Measurements from ENCODE around the gene MGAT5B. TPM values are rescaled to one million over a fixed set of nuclear protein-coding genes. Genes with fewer than 3 reads are reported as not detected.

The MGAT5B gene
- total RNA-seq, 2 donors from 2014 or later = 0.28 to 1.4 TPM

DNA sequence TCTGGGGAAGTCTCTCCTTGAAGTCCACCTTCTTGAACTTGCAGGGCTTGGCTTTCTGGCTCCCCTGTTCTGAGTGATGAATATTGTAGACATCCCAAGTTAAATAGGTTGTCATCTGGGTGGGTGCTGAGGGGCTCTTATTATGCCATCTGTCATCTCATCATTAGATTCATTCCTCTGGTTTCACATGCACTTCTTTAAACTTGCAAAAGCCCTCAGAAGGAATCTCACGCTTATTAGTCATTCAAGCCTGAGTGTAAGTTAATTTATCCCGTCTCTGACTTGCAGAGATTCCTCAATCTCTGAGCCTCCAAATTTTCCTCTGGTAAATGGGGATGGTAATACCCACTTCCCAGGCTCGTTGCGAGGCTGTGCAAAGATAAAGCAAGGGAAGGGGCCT lies 5.7 kb downstream of the MGAT5B start:
- Mint-ChIP-seq H3K36me3 (ENCODE audit: insufficient read depth in 2 of 2) (peaks cover 5 to 6% of the 10 kb centered on the region in 2 donors), H3K27me3 (ENCODE audit: low read depth) (peaks cover 4% of the 10 kb centered on the region), H3K27ac (no peak overlapping the region), H3K4me1 (ENCODE audit: low read depth) (peaks cover 7% of the 10 kb centered on the region), H3K4me3 (no peak overlapping the region), H3K9me3 (peaks cover 3 to 13% of the 10 kb centered on the region in 2 donors)
- ATAC-seq (replicated peaks in 1 of 2) (no peak), DNase-seq (no peak)

DNA sequence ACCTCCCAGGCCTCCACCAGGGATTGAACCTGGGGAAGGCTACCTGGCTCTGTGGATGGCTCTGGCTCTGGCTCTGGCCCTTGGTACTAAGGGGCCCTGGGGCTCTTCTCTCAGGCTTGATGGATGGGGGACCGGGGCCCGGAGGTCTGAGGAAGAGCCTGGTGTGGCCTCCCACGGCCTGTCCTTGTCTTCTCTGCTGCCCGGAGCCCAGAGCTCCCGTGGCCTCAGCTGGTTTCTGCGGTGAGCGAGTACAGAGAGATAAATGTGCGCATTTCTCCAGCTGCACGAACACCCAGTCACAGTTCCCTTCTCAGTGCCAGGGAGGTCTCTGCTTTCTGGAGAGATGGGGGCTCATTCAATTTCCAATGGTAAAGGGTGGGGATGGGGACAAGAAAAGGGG lies 9.2 kb downstream of the MGAT5B start:
- DNase-seq (no peak), ATAC-seq (replicated peaks in 1 of 2) (no peak)
- Mint-ChIP-seq H3K9me3 (peaks cover 3 to 13% of the 10 kb centered on the region in 2 donors), H3K4me3 (no peak overlapping the region), H3K4me1 (ENCODE audit: low read depth) (peaks cover 4% of the 10 kb centered on the region), H3K27me3 (ENCODE audit: low read depth) (no peaks in the 10 kb centered on the region), H3K27ac (no peak overlapping the region), H3K36me3 (ENCODE audit: insufficient read depth in 2 of 2) (peaks cover 5 to 6% of the 10 kb centered on the region in 2 donors)

DNA sequence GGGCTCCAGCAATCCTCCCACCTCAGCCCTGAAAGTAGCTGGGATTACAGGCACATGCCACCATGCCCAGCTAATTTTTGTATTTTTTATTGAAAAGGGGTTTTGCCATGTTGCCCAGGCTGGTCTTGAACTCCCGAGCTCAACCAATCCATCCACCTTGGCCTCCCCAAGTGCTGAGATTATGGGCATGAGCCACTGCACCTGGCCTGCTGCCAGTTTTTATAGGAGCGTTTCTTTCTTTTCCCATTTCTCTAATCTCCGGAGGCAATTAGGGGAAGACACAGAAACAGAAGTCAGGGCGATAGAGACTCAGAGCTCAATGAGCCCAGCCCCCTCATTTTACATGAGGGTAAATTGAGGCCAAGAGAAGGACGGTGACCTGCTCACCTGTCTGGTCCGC lies 10.4 kb downstream of the MGAT5B start:
- Mint-ChIP-seq H3K4me3 (no peak overlapping the region), H3K27me3 (ENCODE audit: low read depth) (no peaks in the 10 kb centered on the region), H3K36me3 (ENCODE audit: insufficient read depth in 2 of 2) (peaks cover 5 to 6% of the 10 kb centered on the region in 2 donors), H3K9me3 (peaks cover 3 to 13% of the 10 kb centered on the region in 2 donors), H3K27ac (no peak overlapping the region), H3K4me1 (ENCODE audit: low read depth) (no peaks in the 10 kb centered on the region)
- DNase-seq (no peak), ATAC-seq (replicated peaks in 1 of 2) (no peak)

DNA sequence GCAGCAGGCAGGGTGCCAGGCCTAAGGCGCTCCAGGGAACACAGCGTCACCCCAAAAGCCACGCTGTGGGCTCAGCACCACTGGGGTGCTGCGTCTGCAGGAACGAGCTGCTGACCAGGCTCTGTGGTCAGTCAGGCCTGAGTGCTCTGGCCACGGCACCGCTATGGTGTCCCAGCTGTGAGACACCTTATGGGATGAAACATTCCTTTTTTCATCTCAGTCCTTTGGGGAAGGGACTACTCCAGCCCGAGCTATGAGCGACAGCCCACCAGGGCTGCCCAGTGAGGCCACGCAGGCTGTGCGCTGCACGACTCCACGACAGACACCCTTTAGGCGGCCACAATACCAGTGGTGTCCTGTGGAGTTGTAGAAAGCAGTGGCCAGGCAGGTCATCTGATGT lies 11.1 kb downstream of the MGAT5B start:
- Mint-ChIP-seq H3K4me3 (no peak overlapping the region), H3K36me3 (ENCODE audit: insufficient read depth in 2 of 2) (peaks cover 5% of the 10 kb centered on the region in 2 donors), H3K27ac (no peak overlapping the region), H3K4me1 (ENCODE audit: low read depth) (no peaks in the 10 kb centered on the region), H3K9me3 (peaks cover 0 to 11% of the 10 kb centered on the region in 2 donors), H3K27me3 (ENCODE audit: low read depth) (no peaks in the 10 kb centered on the region)
- no peak for DNase-seq
- no peak for ATAC-seq (replicated peaks in 1 of 2)

DNA sequence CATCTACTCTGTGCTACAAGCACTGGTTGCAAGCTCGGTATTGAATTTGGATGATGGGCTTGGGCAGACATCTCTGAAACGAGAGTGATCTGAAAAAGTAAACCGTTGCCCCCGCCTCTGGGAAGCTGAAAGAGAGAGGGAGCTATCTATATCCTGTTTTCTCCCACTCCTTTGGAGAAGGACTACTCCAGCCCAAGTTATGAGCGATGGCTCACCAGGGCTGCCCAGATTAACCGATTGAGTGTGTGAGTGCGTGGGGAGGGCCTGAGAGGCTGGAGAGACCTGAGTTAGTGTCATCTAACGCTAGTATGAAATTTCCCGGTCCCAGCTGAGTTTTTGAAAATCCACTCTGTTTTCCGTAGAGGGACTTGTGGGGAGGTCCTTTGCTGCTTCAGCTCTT lies 11.5 kb downstream of the MGAT5B start:
- DNase-seq (no peak), ATAC-seq (replicated peaks in 1 of 2) (no peak)
- H3K27ac Mint-ChIP-seq = no peak overlapping the region
- no peak overlapping the region for H3K4me3 Mint-ChIP-seq
- peaks cover 0 to 10% of the 10 kb centered on the region in 2 donors for H3K9me3 Mint-ChIP-seq
- no peaks in the 10 kb centered on the region for H3K27me3 Mint-ChIP-seq (ENCODE audit: low read depth)
- H3K36me3 Mint-ChIP-seq (ENCODE audit: insufficient read depth in 2 of 2) = peaks cover 5% of the 10 kb centered on the region in 2 donors
- no peaks in the 10 kb centered on the region for H3K4me1 Mint-ChIP-seq (ENCODE audit: low read depth)

DNA sequence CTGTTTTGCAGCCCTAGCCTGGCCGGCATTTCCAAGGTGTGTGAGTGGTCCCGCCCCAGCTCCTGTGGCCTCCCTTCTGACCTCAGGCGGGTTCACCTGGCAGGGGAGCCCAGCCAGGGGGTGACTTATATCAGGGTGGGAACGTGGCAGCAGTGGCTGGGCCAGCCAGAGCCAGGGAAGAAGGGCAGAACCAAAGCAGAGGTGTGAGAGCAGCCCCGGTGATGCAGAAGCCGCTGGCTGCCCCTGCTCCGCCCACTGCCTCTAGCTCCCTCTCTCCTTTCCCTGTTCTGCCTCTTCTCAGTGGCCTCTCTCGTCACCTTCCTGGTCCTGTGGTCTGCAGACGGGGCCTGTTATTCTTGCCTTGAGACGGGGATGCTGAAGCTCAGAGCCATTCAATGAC lies 12.1 kb downstream of the MGAT5B start:
- Mint-ChIP-seq H3K4me3 (no peak overlapping the region), H3K4me1 (ENCODE audit: low read depth) (no peaks in the 10 kb centered on the region), H3K27me3 (ENCODE audit: low read depth) (no peaks in the 10 kb centered on the region), H3K27ac (no peak overlapping the region), H3K9me3 (peaks cover 0 to 5% of the 10 kb centered on the region in 2 donors), H3K36me3 (ENCODE audit: insufficient read depth in 2 of 2) (peaks cover 4% of the 10 kb centered on the region in 2 donors)
- no peak for DNase-seq
- ATAC-seq (replicated peaks in 1 of 2) = no peak

DNA sequence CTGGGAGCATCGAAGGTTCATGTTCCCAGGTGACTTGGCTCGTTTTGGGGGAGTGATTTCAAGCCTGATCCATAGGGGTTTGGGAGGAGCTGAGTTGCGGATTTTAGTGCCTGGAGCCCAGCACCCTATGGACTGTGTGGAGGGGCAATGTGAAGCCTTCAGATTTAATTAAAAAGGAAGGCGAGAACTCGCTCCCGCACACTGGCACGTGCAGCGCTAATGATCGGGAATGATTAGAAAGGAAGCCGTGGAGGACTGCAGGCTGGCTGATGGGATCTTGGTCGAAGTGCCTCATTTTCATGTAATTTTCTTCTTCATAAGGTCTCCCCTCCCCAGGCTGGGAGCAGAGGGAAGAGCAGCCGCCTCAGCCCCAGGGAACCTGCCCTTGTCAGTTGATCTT lies 12.8 kb downstream of the MGAT5B start:
- no peak for DNase-seq
- no peaks in the 10 kb centered on the region for H3K9me3 Mint-ChIP-seq
- H3K36me3 Mint-ChIP-seq (ENCODE audit: insufficient read depth in 2 of 2) = no peaks in the 10 kb centered on the region
- ATAC-seq (replicated peaks in 1 of 2) = no peak
- no peak overlapping the region for H3K27ac Mint-ChIP-seq
- no peak overlapping the region for H3K4me3 Mint-ChIP-seq
- H3K27me3 Mint-ChIP-seq (ENCODE audit: low read depth) = no peaks in the 10 kb centered on the region
- no peaks in the 10 kb centered on the region for H3K4me1 Mint-ChIP-seq (ENCODE audit: low read depth)

DNA sequence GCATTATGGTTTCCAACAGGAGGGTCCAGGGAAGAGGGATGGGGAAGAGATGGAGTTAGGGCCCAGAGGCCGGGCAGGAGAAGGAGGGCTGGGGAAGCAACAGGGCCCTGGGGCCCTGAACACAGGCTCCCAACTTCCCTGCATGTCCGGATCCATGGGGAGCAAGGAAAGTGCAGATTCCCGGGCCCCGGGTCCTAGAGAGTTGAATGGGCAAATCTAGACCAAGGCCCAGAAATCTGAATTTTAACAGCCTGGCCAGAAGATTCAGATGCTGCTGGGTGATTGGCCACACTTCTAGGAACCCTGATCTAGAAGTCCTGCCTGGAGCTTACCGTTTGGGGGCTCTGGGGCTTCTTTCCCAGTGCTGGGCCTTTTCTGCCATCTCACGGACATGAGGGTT lies 13.2 kb downstream of the MGAT5B start:
- ATAC-seq (replicated peaks in 1 of 2) (no peak), DNase-seq (no peak)
- Mint-ChIP-seq H3K4me1 (ENCODE audit: low read depth) (no peaks in the 10 kb centered on the region), H3K4me3 (no peak overlapping the region), H3K27ac (no peak overlapping the region), H3K27me3 (ENCODE audit: low read depth) (no peaks in the 10 kb centered on the region), H3K36me3 (ENCODE audit: insufficient read depth in 2 of 2) (no peaks in the 10 kb centered on the region), H3K9me3 (no peaks in the 10 kb centered on the region)

DNA sequence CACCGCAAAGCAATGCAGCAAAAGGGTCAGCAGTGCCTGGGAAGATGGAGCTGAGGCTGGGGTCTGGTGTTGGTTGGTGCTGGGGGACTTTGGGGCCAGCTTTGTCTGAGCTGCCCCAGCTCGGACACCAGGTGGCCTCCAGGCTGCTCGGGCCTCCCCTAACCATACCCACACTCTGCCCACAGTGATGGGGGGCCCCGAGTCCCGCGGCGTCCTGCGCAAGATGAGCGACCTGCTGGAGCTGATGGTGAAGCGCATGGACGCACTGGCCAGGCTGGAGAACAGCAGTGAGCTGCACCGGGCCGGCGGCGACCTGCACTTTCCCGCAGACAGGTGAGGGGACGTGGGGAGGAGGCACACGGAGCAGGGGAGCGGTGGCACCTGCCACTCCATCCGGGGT lies 13.8 kb downstream of the MGAT5B start:
- Mint-ChIP-seq H3K9me3 (no peaks in the 10 kb centered on the region), H3K27me3 (ENCODE audit: low read depth) (no peaks in the 10 kb centered on the region), H3K4me1 (ENCODE audit: low read depth) (no peaks in the 10 kb centered on the region), H3K27ac (no peak overlapping the region), H3K36me3 (ENCODE audit: insufficient read depth in 2 of 2) (no peaks in the 10 kb centered on the region), H3K4me3 (no peak overlapping the region)
- ATAC-seq (replicated peaks in 1 of 2) (no peak), DNase-seq (no peak)

DNA sequence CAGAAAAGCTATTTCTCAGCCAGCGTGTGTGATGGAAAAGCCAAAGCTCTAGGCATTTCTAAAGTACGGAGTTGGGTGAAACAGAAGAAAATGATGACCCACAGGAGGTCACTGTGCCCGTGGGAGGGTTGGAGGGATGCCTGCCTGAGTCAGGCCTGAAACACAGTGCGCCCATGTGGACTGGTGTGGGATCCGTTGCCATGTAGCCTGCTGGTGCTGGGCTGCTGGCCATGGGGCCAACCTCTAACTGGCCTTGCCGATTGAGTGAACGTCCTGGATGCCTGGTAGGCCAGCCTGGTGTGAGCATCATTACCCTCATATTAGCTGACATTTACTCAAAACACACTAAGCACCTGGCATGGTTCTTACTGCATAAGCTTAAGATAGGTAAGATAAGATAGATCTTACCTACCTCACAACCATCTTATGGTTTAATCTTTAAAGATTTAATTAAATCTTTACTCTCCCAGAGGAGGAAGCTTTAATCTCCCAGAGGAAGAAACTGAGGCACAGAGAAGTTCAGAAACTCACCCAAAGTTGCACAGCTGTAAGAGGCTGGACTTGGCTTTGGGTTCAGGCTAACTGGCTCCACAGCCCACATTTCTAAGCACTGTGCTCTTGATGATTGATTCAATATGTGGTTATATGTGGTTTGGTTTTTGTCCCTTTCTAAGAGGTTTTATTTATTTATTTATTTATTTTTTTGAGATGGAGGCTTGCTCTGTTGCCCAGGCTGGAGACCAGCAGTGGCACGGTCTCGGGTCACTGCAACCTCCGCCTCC lies 15.7 kb downstream of the MGAT5B start:
- Mint-ChIP-seq H3K27me3 (ENCODE audit: low read depth) (no peaks in the 10 kb centered on the region), H3K9me3 (no peaks in the 10 kb centered on the region), H3K36me3 (ENCODE audit: insufficient read depth in 2 of 2) (no peaks in the 10 kb centered on the region), H3K4me3 (no peak overlapping the region), H3K27ac (no peak overlapping the region), H3K4me1 (ENCODE audit: low read depth) (no peaks in the 10 kb centered on the region)
- ATAC-seq (replicated peaks in 1 of 2) = no peak
- no peak for DNase-seq

DNA sequence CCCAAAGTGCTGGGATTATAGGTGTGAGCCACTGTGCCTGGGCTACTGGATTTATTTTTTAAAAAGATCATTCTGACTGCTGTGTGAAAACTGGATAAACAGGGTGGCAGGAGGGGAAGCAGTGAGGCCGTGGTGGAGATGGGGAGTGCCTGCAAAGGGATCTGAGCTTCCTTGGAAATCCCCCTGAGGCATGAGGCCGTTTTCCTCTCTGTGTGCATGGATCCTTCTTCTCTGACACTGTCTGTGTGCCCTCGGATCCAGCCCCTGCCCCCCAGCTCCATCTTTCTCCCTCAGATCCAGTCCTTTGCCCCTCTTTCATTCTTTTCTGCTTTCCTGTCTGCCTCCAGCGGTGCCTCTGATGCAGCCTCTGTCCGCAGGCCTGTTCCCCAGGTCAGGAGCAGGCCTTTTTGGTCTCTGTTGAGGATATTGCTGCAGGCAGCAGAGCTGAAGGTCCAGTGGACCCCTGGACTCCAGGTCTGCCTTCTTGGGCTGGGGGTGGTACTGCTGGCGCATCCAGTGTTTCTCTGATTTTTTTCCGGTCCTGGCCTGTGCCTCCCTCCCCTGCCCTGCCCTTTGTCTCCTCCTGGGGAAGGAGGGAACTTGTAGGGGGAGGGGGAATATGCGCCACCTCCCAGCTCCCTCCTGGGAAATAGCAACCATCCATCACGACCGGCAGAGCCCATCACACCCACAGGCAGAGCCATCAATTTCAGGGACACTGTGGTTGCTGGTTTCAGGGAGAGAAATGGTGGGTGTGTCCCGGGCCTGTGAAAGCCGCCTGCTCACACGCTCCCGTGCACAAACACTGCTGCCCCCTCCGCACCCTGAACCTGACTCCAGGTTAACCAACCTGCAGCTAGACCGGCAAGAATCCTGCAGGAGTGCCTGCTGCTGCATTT lies 17.0 kb downstream of the MGAT5B start:
- H3K27me3 Mint-ChIP-seq (ENCODE audit: low read depth) = no peaks in the 10 kb centered on the region
- DNase-seq = no peak

DNA sequence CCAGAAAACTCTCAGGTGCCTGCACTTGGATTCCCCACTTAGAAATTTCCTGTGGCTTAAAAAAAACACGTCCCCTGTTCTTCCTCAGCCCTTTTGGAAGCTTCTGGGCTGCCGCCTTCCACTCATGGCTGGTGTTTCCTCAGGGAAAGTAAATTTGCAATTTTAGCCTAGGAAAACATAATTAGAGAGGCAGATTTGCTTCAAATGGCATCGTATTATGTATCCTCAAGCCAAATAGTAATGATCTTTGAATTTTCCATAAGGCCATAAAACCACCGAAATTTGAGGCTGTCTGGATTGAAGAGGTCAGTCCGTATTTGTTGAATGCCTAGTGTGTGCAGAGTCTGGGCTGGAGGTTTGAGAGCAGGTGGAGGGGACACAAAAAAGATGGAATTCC lies 17.7 kb downstream of the MGAT5B start:
- Mint-ChIP-seq H3K4me1 (ENCODE audit: low read depth) (no peaks in the 10 kb centered on the region), H3K36me3 (ENCODE audit: insufficient read depth in 2 of 2) (no peaks in the 10 kb centered on the region), H3K27ac (no peak overlapping the region), H3K27me3 (ENCODE audit: low read depth) (no peaks in the 10 kb centered on the region), H3K4me3 (no peak overlapping the region), H3K9me3 (no peaks in the 10 kb centered on the region)
- DNase-seq = no peak
- no peak for ATAC-seq (replicated peaks in 1 of 2)

More for the DNA sequence above, 17.0 kb downstream of the MGAT5B start:
- Mint-ChIP-seq H3K9me3 (no peaks in the 10 kb centered on the region), H3K36me3 (ENCODE audit: insufficient read depth in 2 of 2) (no peaks in the 10 kb centered on the region), H3K4me3 (no peak overlapping the region), H3K27ac (no peak overlapping the region), H3K4me1 (ENCODE audit: low read depth) (no peaks in the 10 kb centered on the region)
- no peak for ATAC-seq (replicated peaks in 1 of 2)

DNA sequence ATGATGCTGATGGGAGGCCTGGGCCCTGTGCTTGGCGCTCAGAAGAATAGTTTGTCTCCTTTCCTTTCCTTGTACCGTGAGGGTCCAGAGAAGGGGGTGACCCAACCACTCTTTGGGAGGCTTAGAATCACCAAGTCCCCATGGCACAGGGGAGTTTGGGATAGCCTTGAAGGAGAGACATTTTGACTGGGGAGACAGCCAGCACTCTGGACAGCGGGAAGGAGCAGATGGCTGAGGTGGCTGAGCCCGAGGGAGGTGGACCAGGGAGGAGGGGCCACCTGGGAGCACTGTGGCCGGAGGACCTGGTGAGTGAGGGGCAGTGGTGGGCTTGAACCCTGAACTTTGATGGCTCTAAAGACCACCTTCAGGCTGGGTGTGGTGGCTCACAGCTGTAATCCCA lies 18.2 kb downstream of the MGAT5B start:
- H3K9me3 Mint-ChIP-seq = no peaks in the 10 kb centered on the region
- no peak overlapping the region for H3K4me3 Mint-ChIP-seq

More for the DNA sequence above, 18.2 kb downstream of the MGAT5B start:
- DNase-seq (no peak), ATAC-seq (replicated peaks in 1 of 2) (no peak)
- H3K36me3 Mint-ChIP-seq (ENCODE audit: insufficient read depth in 2 of 2) = no peaks in the 10 kb centered on the region
- H3K4me1 Mint-ChIP-seq (ENCODE audit: low read depth) = no peaks in the 10 kb centered on the region
- no peaks in the 10 kb centered on the region for H3K27me3 Mint-ChIP-seq (ENCODE audit: low read depth)
- no peak overlapping the region for H3K27ac Mint-ChIP-seq

All from activated T-cell treated with anti-CD3 and anti-CD28 coated beads, Interleukin-2, amount 50 U/mL, for 72 hours (primary cell).